Neural cell (in vitro differentiated cells): ENCODE measurements around the gene LPCAT1. TPM values are rescaled to one million over a fixed set of nuclear protein-coding genes. Genes with fewer than 3 reads are reported as not detected.
A peak's percentile ranks its signal among the peaks of the same experiment; 100 is the strongest.

Experiments
- H2AFZ ChIP-seq: fragments of 200-600, 300-800 bp; sonication (generic), shearing (Covaris generic); 2 replicates; pipeline ENCODE4 v1.6.0; 2014; ENCODE audit warnings: low read depth, mild to moderate bottlenecking, antibody characterized with exemption, low read length, moderate library complexity
- H3F3A ChIP-seq: fragments of 200-600 bp; shearing (Covaris generic); 2 replicates; pipeline ENCODE4 v1.6.1; 2016; ENCODE audit warnings: mild to moderate bottlenecking, moderate library complexity, mixed read lengths, antibody characterized with exemption, low read length; ENCODE audit not compliant: insufficient read depth, poor library complexity, severe bottlenecking
- H3K27ac ChIP-seq: fragments of 200-600, 300-800 bp; sonication (generic), shearing (Covaris generic); 2 replicates; pipeline ENCODE4 v1.5.1; 2014; ENCODE audit warnings: mild to moderate bottlenecking, low read length, moderate library complexity
- H3K27me3 ChIP-seq: fragments of 300-800, 200-600 bp; sonication (generic), shearing (Covaris generic); 2 replicates; pipeline ENCODE4 v1.6.0; 2014; ENCODE audit warnings: mild to moderate bottlenecking, low read depth, low read length, moderate library complexity; ENCODE audit not compliant: insufficient read depth
- H3K36me3 ChIP-seq: fragments of 300-800, 200-600 bp; sonication (generic), shearing (Covaris generic); 2 replicates; pipeline ENCODE4 v1.5.1; 2014; ENCODE audit warnings: mild to moderate bottlenecking, antibody characterized with exemption, low read length, moderate library complexity; ENCODE audit not compliant: insufficient read depth
- H3K4me2 ChIP-seq: fragments of 300-800, 200-600 bp; sonication (generic), shearing (Covaris generic); 2 replicates; pipeline ENCODE4 v1.6.0; 2014; ENCODE audit warnings: mild to moderate bottlenecking, low read length
- H3K4me3 ChIP-seq: fragments of 300-800, 200-600 bp; sonication (generic), shearing (Covaris generic); 2 replicates; pipeline ENCODE4 v1.5.1; 2014; ENCODE audit warnings: mild to moderate bottlenecking, low read length, moderate library complexity
- H3K79me2 ChIP-seq: fragments of 200-600 bp; shearing (Covaris generic); replicated peaks from 2 replicates; pipeline ENCODE4 v1.6.0; 2014; ENCODE audit warnings: mild to moderate bottlenecking, low read length, moderate library complexity; ENCODE audit not compliant: insufficient read depth
- H3K9ac ChIP-seq: fragments of 300-800, 200-600 bp; sonication (generic), shearing (Covaris generic); 2 replicates; pipeline ENCODE4 v1.6.1; 2016; ENCODE audit warnings: mild to moderate bottlenecking, low read length, mixed read lengths
- H3K9me2 ChIP-seq: fragments of 200-600 bp; shearing (Covaris generic); 2 replicates; pipeline ENCODE4 v1.6.1; 2016; ENCODE audit warnings: mild to moderate bottlenecking, low read length, mixed read lengths; ENCODE audit not compliant: insufficient read depth
- H3K9me3 ChIP-seq: fragments of 200-600, 300-800 bp; sonication (generic), shearing (Covaris generic); 2 replicates; pipeline ENCODE4 v1.6.1; 2016; ENCODE audit warnings: mild to moderate bottlenecking, mixed run types, low read length, moderate library complexity, mixed read lengths
- H4K20me1 ChIP-seq: fragments of 200-600 bp; shearing (Covaris generic); 2 replicates; pipeline ENCODE4 v1.6.1; 2016; ENCODE audit warnings: mild to moderate bottlenecking, mixed run types; ENCODE audit not compliant: insufficient read depth
- CTCF ChIP-seq: fragments of 450-650 bp; IDR thresholded peaks from 2 replicates; pipeline ENCODE4 v1.5.1; 2014; ENCODE audit warnings: antibody characterized with exemption, mild to moderate bottlenecking, moderate library complexity; ENCODE audit not compliant: poor library complexity, severe bottlenecking
- EP300 ChIP-seq: fragments of 450-650 bp; conservative IDR thresholded peaks from 2 replicates; pipeline ENCODE4 v1.6.1; 2014; ENCODE audit warnings: antibody characterized with exemption, mild to moderate bottlenecking, moderate library complexity; ENCODE audit not compliant: poor library complexity, severe bottlenecking
- EZH2 ChIP-seq: fragments of 200-600, 300-800 bp; shearing (Covaris generic), sonication (generic); IDR thresholded peaks from 2 replicates; pipeline ENCODE4 v1.6.1; 2014; ENCODE audit warnings: antibody characterized with exemption, low read length, borderline replicate concordance, mild to moderate bottlenecking; ENCODE audit not compliant: insufficient read depth, poor library complexity, severe bottlenecking
- MXI1 ChIP-seq: fragments of 450-650 bp; conservative IDR thresholded peaks from 2 replicates; pipeline ENCODE4 v1.6.1; 2014; ENCODE audit warnings: antibody characterized with exemption, mild to moderate bottlenecking; ENCODE audit not compliant: poor library complexity, severe bottlenecking
- POLR2AphosphoS5 ChIP-seq: IDR thresholded peaks from 2 replicates; pipeline ENCODE4 v1.6.1; 2012
- RAD21 ChIP-seq: fragments of 450-650 bp; conservative IDR thresholded peaks from 2 replicates; pipeline ENCODE4 v1.6.1; 2014; ENCODE audit warnings: antibody characterized with exemption, mild to moderate bottlenecking, moderate library complexity
- REST ChIP-seq: IDR thresholded peaks from 2 replicates; pipeline ENCODE4 v1.6.1; 2012; ENCODE audit warnings: borderline replicate concordance
- SMC3 ChIP-seq: fragments of 450-650 bp; conservative IDR thresholded peaks from 2 replicates; pipeline ENCODE4 v1.6.1; 2014; ENCODE audit warnings: antibody characterized with exemption, mild to moderate bottlenecking, moderate library complexity; ENCODE audit not compliant: poor library complexity
- TAF1 ChIP-seq: IDR thresholded peaks from 2 replicates; pipeline ENCODE4 v1.6.1; 2012; ENCODE audit warnings: low read depth
- polyA plus RNA-seq: library from polyadenylated mRNA; depleted of rRNA; stranded (reverse); fragments of >200 nt; gene quantifications from 2 replicates; pipeline ENCODE4 v1.2.3, GENCODE V29; 2014

The LPCAT1 gene
- polyA plus RNA-seq, 1 donor from 2014 or later = 61.8 TPM

GRCh38 chr5:1552521-1553255, 28.9 kb upstream of the LPCAT1 start:
- Histone ChIP-seq H4K20me1 (no peaks in the 10 kb centered on the region), H3K9ac (peak overlapping the region; percentile 51), H3K36me3 (no peaks in the 10 kb centered on the region), H3K4me2 (no peak overlapping the region), H3K27me3 (no peaks in the 10 kb centered on the region), H3K27ac (peak overlapping the region; percentile 71), H3K4me3 (peak overlapping the region; percentile 45), H3K9me2 (no peaks in the 10 kb centered on the region), H2AFZ (no peak overlapping the region), H3K9me3 (no peaks in the 10 kb centered on the region), H3K79me2 (no peaks in the 10 kb centered on the region), H3F3A (no peaks in the 10 kb centered on the region)
- TF ChIP-seq SMC3 (peak; percentile 35), RAD21 (peak; percentile 1), EZH2 (no peak), MXI1 (peak; percentile 29), REST (peak; percentile 70), POLR2AphosphoS5 (peak; percentile 60), TAF1 (peak; percentile 38), CTCF (no peak), EP300 (peak; percentile 90)

- Histone ChIP-seq H3K36me3 (no peaks in the 10 kb centered on the region), H4K20me1 (no peaks in the 10 kb centered on the region), H3K9ac (no peak overlapping the region), H3K9me2 (no peaks in the 10 kb centered on the region), H2AFZ (no peak overlapping the region), H3K27me3 (no peaks in the 10 kb centered on the region), H3K4me2 (no peak overlapping the region), H3K79me2 (no peaks in the 10 kb centered on the region), H3K9me3 (no peaks in the 10 kb centered on the region), H3F3A (no peaks in the 10 kb centered on the region), H3K4me3 (peak overlapping the region; percentile 45), H3K27ac (peak overlapping the region; percentile 71)
- no peak for TF ChIP-seq TAF1
- no peak for TF ChIP-seq REST
- no peak for TF ChIP-seq SMC3
- TF ChIP-seq POLR2AphosphoS5 = no peak
- no peak for TF ChIP-seq EP300
- no peak for TF ChIP-seq EZH2
- TF ChIP-seq MXI1 = no peak
- no peak for TF ChIP-seq CTCF
- no peak for TF ChIP-seq RAD21
Measured at GRCh38 chr5:1551426-1552301, 27.9 kb upstream of the LPCAT1 start.
